ENCODE measurements around the gene RNASE13. TPM values are rescaled to one million over a fixed set of nuclear protein-coding genes. Genes with fewer than 3 reads are reported as not detected.

The RNASE13 gene
- total RNA-seq, 1 donor from 2014 or later: not detected

DNA sequence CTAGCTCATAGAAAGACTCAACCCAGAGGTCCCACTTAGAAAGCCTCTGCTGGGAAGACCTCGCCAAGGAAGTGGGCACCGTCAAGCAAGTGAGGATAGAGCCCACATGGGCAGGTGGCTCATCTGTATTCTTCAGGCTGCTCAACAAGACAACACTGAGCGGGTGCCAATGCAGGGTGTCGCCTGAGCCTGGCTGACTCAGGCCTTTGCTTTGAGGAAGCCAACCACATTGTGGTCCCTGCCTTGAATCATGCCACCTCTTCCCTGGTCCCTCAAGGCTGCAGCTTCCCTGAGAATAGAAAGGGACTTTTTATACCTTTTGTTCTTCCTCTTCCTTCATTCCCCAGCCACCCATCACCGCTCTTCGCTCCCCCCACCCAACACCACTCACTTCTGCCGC is 2.1 kb upstream of the RNASE13 start:
- no peak overlapping the region for H3K4me3 Mint-ChIP-seq (ENCODE audit: unreplicated experiment)
- no peak overlapping the region for H3K27ac Mint-ChIP-seq (ENCODE audit: unreplicated experiment)
- peaks cover 15% of the 10 kb centered on the region for H3K27me3 Mint-ChIP-seq (ENCODE audit: unreplicated experiment)
- no peaks in the 10 kb centered on the region for H3K9me3 Mint-ChIP-seq (ENCODE audit: unreplicated experiment)
- TF ChIP-seq, protein P1, sequence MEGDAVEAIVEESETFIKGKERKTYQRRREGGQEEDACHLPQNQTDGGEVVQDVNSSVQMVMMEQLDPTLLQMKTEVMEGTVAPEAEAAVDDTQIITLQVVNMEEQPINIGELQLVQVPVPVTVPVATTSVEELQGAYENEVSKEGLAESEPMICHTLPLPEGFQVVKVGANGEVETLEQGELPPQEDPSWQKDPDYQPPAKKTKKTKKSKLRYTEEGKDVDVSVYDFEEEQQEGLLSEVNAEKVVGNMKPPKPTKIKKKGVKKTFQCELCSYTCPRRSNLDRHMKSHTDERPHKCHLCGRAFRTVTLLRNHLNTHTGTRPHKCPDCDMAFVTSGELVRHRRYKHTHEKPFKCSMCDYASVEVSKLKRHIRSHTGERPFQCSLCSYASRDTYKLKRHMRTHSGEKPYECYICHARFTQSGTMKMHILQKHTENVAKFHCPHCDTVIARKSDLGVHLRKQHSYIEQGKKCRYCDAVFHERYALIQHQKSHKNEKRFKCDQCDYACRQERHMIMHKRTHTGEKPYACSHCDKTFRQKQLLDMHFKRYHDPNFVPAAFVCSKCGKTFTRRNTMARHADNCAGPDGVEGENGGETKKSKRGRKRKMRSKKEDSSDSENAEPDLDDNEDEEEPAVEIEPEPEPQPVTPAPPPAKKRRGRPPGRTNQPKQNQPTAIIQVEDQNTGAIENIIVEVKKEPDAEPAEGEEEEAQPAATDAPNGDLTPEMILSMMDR (IDR thresholded peaks at IDR 0.05; ENCODE audit: unreplicated experiment): no peak
- no peak for DNase-seq (ENCODE audit: low spot score)
- no peaks in the 10 kb centered on the region for H3K36me3 Mint-ChIP-seq (ENCODE audit: low read depth, unreplicated experiment)
- H3K4me1 Mint-ChIP-seq (ENCODE audit: unreplicated experiment): peaks cover 17% of the 10 kb centered on the region

DNA sequence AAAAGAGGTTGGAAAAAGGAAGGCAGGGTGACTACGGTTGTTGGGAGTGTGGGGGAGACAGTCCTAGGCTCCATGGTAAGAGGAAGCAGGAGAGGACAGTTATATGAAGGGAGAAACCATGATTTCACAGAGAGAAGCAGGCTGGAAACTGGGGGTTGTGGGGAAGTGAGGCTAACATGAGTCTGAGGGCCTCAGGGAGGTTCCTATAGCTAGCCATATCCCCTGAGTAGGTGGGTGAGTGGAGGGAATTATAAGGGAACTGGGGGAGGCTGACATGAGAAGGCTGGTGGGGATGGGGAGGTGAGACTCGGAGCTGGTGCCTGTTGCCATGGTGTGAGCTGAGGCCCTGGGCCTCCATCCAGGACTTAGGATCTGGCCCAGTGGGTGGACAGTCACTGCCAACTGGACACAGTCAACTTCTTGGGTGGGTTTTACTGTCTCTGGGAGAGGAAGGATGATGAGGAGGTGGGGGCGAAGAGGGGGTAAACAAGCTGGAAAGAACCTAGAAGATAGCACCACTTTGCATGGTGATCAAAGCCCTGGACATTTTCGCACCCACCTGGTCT is 1.4 kb downstream of the RNASE13 start:
- peaks cover 19% of the 10 kb centered on the region for H3K27me3 Mint-ChIP-seq (ENCODE audit: unreplicated experiment)
- no peaks in the 10 kb centered on the region for H3K36me3 Mint-ChIP-seq (ENCODE audit: low read depth, unreplicated experiment)
- H3K27ac Mint-ChIP-seq (ENCODE audit: unreplicated experiment): no peak overlapping the region
- no peaks in the 10 kb centered on the region for H3K9me3 Mint-ChIP-seq (ENCODE audit: unreplicated experiment)
- H3K4me1 Mint-ChIP-seq (ENCODE audit: unreplicated experiment): peaks cover under 1% of the 10 kb centered on the region
- DNase-seq (ENCODE audit: low spot score): no peak
- H3K4me3 Mint-ChIP-seq (ENCODE audit: unreplicated experiment): no peak overlapping the region
- TF ChIP-seq, protein P1 (IDR thresholded peaks at IDR 0.05; ENCODE audit: unreplicated experiment): no peak

DNA sequence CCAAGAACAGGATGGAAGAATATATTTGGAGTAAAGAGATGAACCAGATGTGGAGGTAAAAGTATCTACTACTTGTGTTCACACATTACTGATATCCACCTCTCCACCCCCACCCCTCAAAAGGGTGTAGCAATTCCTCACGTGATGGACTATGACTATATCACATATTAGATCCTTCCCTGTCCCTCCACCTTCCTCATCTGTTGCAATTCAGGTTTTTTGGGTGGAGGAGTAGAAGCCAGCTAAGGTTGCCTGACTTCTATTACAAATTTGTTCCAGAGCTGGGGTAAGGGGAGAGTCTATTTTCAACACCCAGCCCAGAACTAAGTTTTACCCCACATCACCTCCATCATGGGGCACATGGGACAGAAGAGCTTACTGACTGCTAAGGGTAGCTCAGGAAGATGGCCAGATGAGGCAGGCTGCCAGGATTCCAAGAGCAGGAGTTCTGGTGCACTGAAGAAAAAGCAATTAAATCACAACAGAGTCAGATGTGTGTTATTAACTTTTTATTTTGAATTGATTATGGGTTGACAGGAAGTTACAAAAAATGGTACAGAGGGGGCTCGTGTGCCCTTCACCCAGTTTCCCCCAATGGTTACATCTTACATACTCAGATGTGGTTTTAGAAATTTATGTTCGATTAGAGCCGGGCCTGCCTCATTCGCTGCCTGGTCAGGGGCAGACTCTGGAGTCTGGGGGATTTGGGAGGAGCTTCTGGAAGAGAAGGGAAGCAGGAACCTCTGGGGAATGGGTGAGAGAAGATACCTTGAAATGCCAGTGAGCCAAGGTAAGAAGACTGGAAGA is 2.1 kb downstream of the RNASE13 start:
- Mint-ChIP-seq H3K9me3 (ENCODE audit: unreplicated experiment) (no peaks in the 10 kb centered on the region), H3K27me3 (ENCODE audit: unreplicated experiment) (peaks cover 19% of the 10 kb centered on the region), H3K27ac (ENCODE audit: unreplicated experiment) (no peak overlapping the region), H3K4me1 (ENCODE audit: unreplicated experiment) (no peaks in the 10 kb centered on the region), H3K4me3 (ENCODE audit: unreplicated experiment) (no peak overlapping the region), H3K36me3 (ENCODE audit: low read depth, unreplicated experiment) (no peaks in the 10 kb centered on the region)
- TF ChIP-seq, protein P1 (IDR thresholded peaks at IDR 0.05; ENCODE audit: unreplicated experiment): no peak
- DNase-seq (ENCODE audit: low spot score): no peak

DNA sequence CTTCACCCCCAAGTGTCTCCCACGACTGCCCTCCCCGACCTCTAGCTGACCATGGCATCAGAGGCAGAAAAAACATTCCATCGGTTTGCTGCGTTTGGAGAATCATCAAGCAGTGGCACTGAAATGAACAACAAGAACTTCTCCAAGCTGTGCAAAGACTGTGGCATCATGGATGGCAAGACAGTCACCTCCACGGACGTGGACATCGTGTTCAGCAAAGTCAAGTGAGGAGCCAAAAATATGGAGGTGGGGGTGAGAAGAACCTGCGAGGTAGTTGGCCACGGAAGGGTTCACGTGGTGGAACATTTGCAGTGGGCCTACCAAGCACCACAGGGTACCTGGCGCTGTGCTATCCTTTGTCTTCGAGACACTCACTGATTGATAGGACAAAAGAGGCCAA is 4.1 kb downstream of the RNASE13 start:
- TF ChIP-seq, protein P1 (IDR thresholded peaks at IDR 0.05; ENCODE audit: unreplicated experiment): no peak
- Mint-ChIP-seq H3K4me1 (ENCODE audit: unreplicated experiment) (peaks cover 4% of the 10 kb centered on the region), H3K36me3 (ENCODE audit: low read depth, unreplicated experiment) (no peaks in the 10 kb centered on the region), H3K4me3 (ENCODE audit: unreplicated experiment) (no peak overlapping the region), H3K27me3 (ENCODE audit: unreplicated experiment) (peaks cover 23% of the 10 kb centered on the region), H3K27ac (ENCODE audit: unreplicated experiment) (no peak overlapping the region), H3K9me3 (ENCODE audit: unreplicated experiment) (no peaks in the 10 kb centered on the region)
- no peak for DNase-seq (ENCODE audit: low spot score)

DNA sequence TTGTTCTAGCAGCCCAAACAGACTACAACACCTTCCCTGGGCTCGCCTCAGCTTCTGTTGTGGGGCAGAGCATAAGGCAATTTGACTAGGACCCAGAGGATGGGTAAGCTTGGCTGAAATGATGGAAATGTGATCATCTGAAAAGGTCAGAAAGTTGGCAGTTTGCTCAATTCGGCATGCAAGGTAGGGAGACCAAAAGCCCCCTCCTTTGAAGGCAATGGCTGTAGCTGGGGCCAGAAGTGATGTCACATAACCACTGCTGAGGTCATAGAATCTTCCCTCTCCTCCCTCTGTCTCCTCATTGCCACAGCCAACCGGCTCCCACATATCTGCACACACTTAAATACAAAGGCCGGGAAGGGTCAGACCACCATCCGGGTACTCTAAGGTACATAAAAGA is 4.7 kb downstream of the RNASE13 start, which contains the start of gene TPPP2:
TSS of gene TPPP2 (plus strand) at position 301 of the 400 bp plus-strand sequence. CDS start 365 bp downstream, outside the sequence.
- no peaks in the 10 kb centered on the region for H3K36me3 Mint-ChIP-seq (ENCODE audit: low read depth, unreplicated experiment)
- H3K4me1 Mint-ChIP-seq (ENCODE audit: unreplicated experiment): peaks cover 4% of the 10 kb centered on the region
- H3K27me3 Mint-ChIP-seq (ENCODE audit: unreplicated experiment): peaks cover 20% of the 10 kb centered on the region
- DNase-seq (ENCODE audit: low spot score): no peak
- no peak within 1 kb of the TSS for H3K4me3 Mint-ChIP-seq (ENCODE audit: unreplicated experiment)
- TF ChIP-seq, protein P1 (IDR thresholded peaks at IDR 0.05; ENCODE audit: unreplicated experiment): no peak
- H3K27ac Mint-ChIP-seq (ENCODE audit: unreplicated experiment): no peak within 1 kb of the TSS
- H3K9me3 Mint-ChIP-seq (ENCODE audit: unreplicated experiment): no peaks in the 10 kb centered on the region

All from endothelial cell (in vitro differentiated cells).